ENCODE results near the gene TSFM. TPM values are rescaled to one million over a fixed set of nuclear protein-coding genes. Genes with fewer than 3 reads are reported as not detected.

TSFM gene
- total RNA-seq, 1 donor from 2014 or later, result 18.1 TPM

DNA sequence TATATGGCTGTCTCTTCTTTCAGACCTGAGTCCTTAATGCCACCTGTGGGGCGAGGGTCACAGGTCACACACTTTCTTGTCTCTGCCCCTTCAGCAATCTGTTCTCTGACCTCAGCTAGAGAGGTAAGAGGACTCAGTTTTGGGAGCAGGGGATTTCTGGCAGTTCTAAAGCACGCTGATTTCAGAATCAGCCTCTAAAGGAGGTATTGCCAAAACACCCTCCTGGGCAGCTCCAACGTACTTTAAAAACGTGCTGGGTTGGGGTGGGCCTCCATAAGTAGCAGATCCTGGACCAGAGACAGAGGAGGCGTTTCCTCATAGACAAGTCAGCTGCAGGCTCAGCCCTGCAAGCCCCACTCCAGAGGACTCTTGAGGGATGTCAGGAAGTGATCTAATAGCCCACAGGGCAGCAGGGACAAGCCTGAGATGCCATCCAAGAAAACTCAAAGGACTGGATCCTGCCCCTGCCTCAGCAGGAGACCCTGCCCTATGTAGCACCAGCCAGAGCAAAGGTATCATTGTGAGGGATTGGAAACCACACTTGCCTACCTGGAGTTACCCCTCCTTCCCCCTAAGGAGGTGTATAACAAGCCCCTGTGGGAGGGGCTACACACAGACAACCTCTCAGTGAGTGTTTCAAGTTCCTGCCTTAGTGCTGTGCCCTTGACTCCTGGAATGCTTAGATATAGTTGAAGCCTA is 55.4 kb downstream of the TSFM start:
- Mint-ChIP-seq H3K4me3 (peak overlapping the region; percentile 31), H3K4me1 (peaks cover 91% of the 10 kb centered on the region), H3K36me3 (no peaks in the 10 kb centered on the region), H3K9me3 (no peaks in the 10 kb centered on the region), H3K27me3 (ENCODE audit: insufficient read depth, low read depth) (peaks cover 4% of the 10 kb centered on the region), H3K27ac (peak overlapping the region; percentile 83)
- Histone ChIP-seq H3K4me2 (peak overlapping the region; percentile 58), H3K36me3 (no peaks in the 10 kb centered on the region), H3K4me3 (peak overlapping the region; percentile 27), H4K20me1 (ENCODE audit: low read depth) (peaks cover 100% of the 10 kb centered on the region), H3K4me1 (peaks cover 91% of the 10 kb centered on the region), H2AFZ (replicated peaks) (no peak overlapping the region), H3F3A (ENCODE audit: low read depth) (peaks cover 72% of the 10 kb centered on the region), H3K9me3 (ENCODE audit: low read depth) (no peaks in the 10 kb centered on the region), H3K27ac (peak overlapping the region; percentile 84), H3K79me2 (ENCODE audit: low read depth) (peaks cover 98% of the 10 kb centered on the region), H3K27me3 (no peaks in the 10 kb centered on the region), H3K9ac (no peak overlapping the region)
- DNase-seq (ENCODE audit: low spot score), result peak; percentile 61
- TF ChIP-seq EZH2phosphoT487 (IDR thresholded peaks at IDR 0.05), result no peak
- no peak for TF ChIP-seq EZH2 (IDR thresholded peaks at IDR 0.05)
- TF ChIP-seq, protein P1, sequence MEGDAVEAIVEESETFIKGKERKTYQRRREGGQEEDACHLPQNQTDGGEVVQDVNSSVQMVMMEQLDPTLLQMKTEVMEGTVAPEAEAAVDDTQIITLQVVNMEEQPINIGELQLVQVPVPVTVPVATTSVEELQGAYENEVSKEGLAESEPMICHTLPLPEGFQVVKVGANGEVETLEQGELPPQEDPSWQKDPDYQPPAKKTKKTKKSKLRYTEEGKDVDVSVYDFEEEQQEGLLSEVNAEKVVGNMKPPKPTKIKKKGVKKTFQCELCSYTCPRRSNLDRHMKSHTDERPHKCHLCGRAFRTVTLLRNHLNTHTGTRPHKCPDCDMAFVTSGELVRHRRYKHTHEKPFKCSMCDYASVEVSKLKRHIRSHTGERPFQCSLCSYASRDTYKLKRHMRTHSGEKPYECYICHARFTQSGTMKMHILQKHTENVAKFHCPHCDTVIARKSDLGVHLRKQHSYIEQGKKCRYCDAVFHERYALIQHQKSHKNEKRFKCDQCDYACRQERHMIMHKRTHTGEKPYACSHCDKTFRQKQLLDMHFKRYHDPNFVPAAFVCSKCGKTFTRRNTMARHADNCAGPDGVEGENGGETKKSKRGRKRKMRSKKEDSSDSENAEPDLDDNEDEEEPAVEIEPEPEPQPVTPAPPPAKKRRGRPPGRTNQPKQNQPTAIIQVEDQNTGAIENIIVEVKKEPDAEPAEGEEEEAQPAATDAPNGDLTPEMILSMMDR (IDR thresholded peaks at IDR 0.05), result no peak

DNA sequence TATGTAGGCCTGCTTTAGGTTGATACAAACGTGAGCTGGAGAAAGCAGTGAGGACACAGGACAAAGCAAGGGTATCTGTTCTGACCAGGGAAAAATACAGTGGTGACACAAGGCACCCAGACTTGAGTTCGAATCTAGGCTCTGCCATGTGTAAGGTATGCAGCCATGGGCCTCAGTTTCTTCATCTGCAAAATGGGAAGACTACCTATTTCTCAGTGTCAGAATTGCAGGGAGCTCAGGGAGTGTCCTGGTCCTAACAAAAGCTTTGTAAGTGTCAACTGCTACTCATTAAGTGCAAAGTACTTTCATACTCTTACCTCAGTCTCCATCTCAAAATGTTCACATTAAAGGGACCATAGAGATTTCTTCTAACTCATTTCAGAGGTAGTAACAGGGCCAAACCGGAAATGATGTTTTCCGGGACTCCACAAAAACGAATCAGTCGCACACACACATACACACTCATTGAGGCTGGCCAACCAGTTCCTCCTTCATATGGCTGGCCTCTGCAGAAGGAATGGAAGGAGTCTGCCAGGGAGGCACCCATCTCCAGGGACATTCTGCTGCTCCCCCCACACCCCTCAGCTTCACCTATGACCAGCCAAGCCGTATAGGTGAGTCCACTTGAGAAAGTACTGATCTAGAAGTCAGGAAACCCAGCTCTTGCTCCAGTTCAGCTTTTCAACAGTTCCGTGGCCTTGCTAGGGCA is 56.2 kb downstream of the TSFM start:
- H3K9ac ChIP-seq, result no peak overlapping the region
- H3K79me2 ChIP-seq (ENCODE audit: low read depth), result peaks cover 99% of the 10 kb centered on the region
- H3F3A ChIP-seq (ENCODE audit: low read depth), result peaks cover 72% of the 10 kb centered on the region
- H3K27me3 ChIP-seq, result no peaks in the 10 kb centered on the region
- H3K27me3 Mint-ChIP-seq (ENCODE audit: insufficient read depth, low read depth), result peaks cover 4% of the 10 kb centered on the region
- TF ChIP-seq, protein P1 (IDR thresholded peaks at IDR 0.05), result no peak
- TF ChIP-seq EZH2phosphoT487 (IDR thresholded peaks at IDR 0.05) (no peak), EZH2 (IDR thresholded peaks at IDR 0.05) (no peak)
- H3K9me3 Mint-ChIP-seq, result no peaks in the 10 kb centered on the region
- H3K4me3 Mint-ChIP-seq, result peak overlapping the region; percentile 5
- H2AFZ ChIP-seq (replicated peaks), result no peak overlapping the region
- DNase-seq (ENCODE audit: low spot score), result no peak
- H3K9me3 ChIP-seq (ENCODE audit: low read depth), result no peaks in the 10 kb centered on the region
- H3K27ac Mint-ChIP-seq, result no peak overlapping the region
- peaks cover 100% of the 10 kb centered on the region for H4K20me1 ChIP-seq (ENCODE audit: low read depth)
- peaks cover 91% of the 10 kb centered on the region for H3K4me1 Mint-ChIP-seq
- H3K4me3 ChIP-seq, result no peak overlapping the region
- H3K4me2 ChIP-seq, result peak overlapping the region; percentile 58
- no peaks in the 10 kb centered on the region for H3K36me3 Mint-ChIP-seq
- no peak overlapping the region for H3K27ac ChIP-seq
- no peaks in the 10 kb centered on the region for H3K36me3 ChIP-seq
- H3K4me1 ChIP-seq, result peaks cover 91% of the 10 kb centered on the region

DNA sequence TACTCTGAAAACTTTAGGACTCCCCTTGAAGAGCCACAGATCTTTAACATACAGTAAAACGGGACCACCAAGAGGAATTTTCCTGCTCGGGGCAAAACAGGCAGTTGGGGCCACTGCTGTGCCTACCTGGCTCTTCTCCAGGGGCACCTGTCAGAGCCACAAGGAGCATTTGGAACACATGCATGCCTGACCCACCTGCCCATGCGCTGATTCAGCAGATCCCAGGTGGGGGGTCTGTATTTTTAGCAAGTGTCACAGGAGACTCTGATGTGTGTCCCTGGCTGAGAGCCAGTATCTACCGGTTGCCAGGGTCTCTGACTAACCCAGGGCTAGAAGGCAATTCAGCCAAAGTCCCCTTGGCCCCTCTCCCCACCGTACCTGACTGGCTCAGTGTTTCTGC is 57.4 kb downstream of the TSFM start:
- H3K9me3 Mint-ChIP-seq, result no peaks in the 10 kb centered on the region
- TF ChIP-seq, protein P1 (IDR thresholded peaks at IDR 0.05), result no peak
- no peak for TF ChIP-seq EZH2 (IDR thresholded peaks at IDR 0.05)
- no peak for TF ChIP-seq EZH2phosphoT487 (IDR thresholded peaks at IDR 0.05)
- Histone ChIP-seq H3K79me2 (ENCODE audit: low read depth) (peaks cover 100% of the 10 kb centered on the region), H3K27ac (no peak overlapping the region), H3K27me3 (no peaks in the 10 kb centered on the region), H3K4me1 (peaks cover 88% of the 10 kb centered on the region), H3K9ac (no peak overlapping the region), H2AFZ (replicated peaks) (no peak overlapping the region), H3F3A (ENCODE audit: low read depth) (peaks cover 70% of the 10 kb centered on the region), H4K20me1 (ENCODE audit: low read depth) (peaks cover 100% of the 10 kb centered on the region), H3K9me3 (ENCODE audit: low read depth) (no peaks in the 10 kb centered on the region), H3K36me3 (no peaks in the 10 kb centered on the region), H3K4me3 (no peak overlapping the region), H3K4me2 (no peak overlapping the region)
- peaks cover 91% of the 10 kb centered on the region for H3K4me1 Mint-ChIP-seq
- H3K27ac Mint-ChIP-seq, result no peak overlapping the region
- H3K27me3 Mint-ChIP-seq (ENCODE audit: insufficient read depth, low read depth), result peaks cover 3% of the 10 kb centered on the region
- no peaks in the 10 kb centered on the region for H3K36me3 Mint-ChIP-seq
- no peak for DNase-seq (ENCODE audit: low spot score)
- no peak overlapping the region for H3K4me3 Mint-ChIP-seq
